SU-DHL-6 (cell line): ENCODE measurements around the gene WFIKKN2.

ENCODE experiments used
- CTCF ChIP-seq: fragments of 200-600 bp; sonication (generic); IDR thresholded peaks from one replicate; pipeline ENCODE4 v1.5.1; 2017; ENCODE audit warnings: antibody characterized with exemption, mild to moderate bottlenecking, low read length, moderate library complexity; ENCODE audit not compliant: insufficient read depth, poor library complexity, severe bottlenecking
- EZH2phosphoT487 ChIP-seq: fragments of 200-600 bp; sonication (generic), shearing (Covaris generic); conservative IDR thresholded peaks from 2 replicates; pipeline ENCODE4 v1.6.1; 2018; ENCODE audit warnings: mild to moderate bottlenecking, antibody characterized with exemption, low read length, moderate library complexity, mixed read lengths

- TF ChIP-seq CTCF (no peak), EZH2phosphoT487 (no peak)
Observed at GRCh38 chr17:50807009-50807408, 28.4 kb upstream of the WFIKKN2 start.
